NCI-H748 treated with DMSO at 0.1 percent for 48 hours (cell line): ENCODE data around the gene CLSTN3.
"Not testable (repeated sequence)": the region's sequence is repeated elsewhere in the genome, so short reads cannot be mapped to it uniquely, and the experiment has no call there.

Experiments used
- DNase-seq: peaks from one replicate; lab custom pipeline; 2025; lab: John Stamatoyannopoulos, UW

Gene CLSTN3

DNA sequence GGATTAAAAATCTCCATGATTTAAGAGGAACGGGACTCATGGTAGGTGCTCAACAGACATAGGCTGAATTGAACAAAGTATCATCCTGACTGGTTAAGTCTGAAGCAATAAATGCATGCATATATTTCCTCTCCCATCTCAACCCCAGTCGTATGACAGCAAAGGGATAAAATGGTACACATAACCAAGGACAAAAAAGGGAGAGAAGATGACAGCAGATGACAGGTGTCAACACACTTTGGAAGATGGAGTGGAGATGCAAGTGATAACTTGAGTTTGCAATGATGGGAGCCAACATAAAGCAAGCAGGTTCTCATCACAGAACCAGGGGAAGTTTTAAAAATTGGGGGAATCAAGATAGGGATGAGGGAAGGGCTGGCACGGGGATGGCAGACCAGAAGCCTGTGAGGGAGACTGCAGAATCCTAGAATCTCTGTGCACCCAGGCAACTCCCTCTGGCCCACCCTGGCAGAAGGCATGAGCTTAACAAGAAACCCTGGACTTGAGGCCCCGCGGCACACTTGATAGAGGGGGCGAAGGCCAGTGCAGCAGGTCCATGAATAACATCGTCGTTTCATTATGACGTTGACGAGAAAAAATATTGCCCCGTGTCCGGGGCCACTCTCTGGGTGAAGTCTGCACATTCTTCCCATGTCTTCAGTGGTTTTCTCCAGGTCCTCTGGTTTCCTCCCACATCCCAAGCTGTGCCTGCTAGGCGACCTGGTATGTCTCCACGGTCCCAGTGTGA lies 26.2 kb upstream of the CLSTN3 start:
- no peak for DNase-seq

GRCh38 chr12:7106082-7106481 lies 24.1 kb upstream of the CLSTN3 start:
- DNase-seq: no peak

GRCh38 chr12:7107181-7107580 lies 23.0 kb upstream of the CLSTN3 start:
- not testable (repeated sequence) for DNase-seq

DNA sequence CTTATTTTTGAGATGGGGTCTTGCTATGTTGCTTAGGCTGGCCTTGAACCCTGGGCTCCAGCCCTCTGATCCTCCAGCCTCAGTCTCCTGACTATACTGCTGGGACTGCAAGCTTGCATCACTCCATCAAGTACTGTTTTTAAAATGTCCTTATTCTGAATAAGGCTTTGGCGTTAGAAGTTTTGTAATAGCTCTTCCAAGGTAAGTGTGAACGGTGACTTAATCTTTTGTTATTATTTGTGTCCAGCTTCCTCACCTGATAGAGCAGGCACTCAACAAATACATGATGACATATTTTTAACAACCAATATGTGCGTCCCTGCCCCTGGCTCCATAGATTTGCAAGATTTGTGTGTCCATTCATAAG lies 22.6 kb upstream of the CLSTN3 start:
- no peak for DNase-seq

- peak; percentile 20 for DNase-seq
Observed at GRCh38 chr12:7108003-7108795, 22.0 kb upstream of the CLSTN3 start.

GRCh38 chr12:7108796-7109571 lies 21.2 kb upstream of the CLSTN3 start, which contains the start of gene C1RL:
C1RL (minus strand) TSS chr12:7109214; CDS start chr12:7109180, 34 bp downstream.
- DNase-seq: peak; percentile 50

DNA sequence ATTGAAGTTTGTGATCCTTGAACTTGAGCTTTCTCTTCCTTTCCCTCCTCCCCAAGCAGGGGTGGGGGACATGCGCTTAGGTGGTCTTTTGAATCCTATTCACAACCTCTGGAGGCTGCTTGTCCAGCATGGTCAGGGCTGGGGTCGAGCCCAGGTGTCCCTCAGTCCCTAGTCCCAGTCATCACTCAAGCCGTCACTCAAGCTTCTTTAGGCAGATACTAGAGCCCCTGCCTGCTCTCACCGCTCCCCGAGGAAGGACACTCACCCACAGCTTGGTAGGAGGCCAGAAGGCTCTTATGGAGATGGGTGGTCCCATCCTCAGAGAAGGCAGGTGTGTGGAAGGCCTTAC lies 20.6 kb upstream of the CLSTN3 start:
- no peak for DNase-seq

- no peak for DNase-seq
Observed at GRCh38 chr12:7110661-7111060, 19.5 kb upstream of the CLSTN3 start.

DNA sequence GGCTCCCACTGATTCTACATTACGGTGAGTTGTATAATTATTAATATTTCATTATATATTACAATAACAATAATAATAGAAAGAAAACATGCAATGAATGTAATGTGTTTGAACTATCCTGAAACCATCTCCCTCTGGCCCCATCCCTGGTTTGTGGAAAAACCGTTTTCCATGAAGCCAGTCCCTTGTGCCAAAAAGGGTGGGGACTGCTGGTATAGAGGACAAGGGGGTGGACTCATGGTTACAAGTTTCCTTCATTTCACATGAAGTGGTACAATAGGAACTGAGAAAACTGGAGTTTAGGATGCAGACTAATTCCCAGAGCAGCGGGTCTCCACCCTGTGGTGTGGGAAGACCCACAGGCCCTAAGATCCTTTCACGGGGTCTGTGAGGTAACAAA lies 18.1 kb upstream of the CLSTN3 start:
- DNase-seq: no peak

- peak; percentile 2 for DNase-seq
Observed at GRCh38 chr12:7113389-7113871, 16.7 kb upstream of the CLSTN3 start.

- DNase-seq: no peak
Observed at GRCh38 chr12:7114008-7114407, 16.2 kb upstream of the CLSTN3 start.

DNA sequence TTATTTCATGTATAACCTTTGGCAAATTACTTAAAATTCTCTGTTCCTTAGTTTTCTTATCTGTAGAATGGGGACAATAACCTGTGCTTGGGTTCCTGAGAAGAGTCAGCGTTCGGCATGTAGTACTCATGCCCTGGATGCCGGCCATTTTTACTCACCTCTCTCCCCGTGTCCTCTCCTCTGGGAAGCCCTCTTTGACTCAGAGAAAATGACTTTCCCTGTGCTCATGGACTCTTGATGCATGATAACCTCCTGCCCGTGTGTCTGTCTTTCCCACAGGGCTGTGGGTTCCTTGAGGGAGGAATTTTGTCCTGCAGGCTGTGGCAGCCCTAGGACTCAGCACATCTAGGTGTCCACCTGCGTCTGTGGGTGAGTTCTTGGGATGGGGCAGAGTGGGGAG lies 15.3 kb upstream of the CLSTN3 start:
- no peak for DNase-seq

DNA sequence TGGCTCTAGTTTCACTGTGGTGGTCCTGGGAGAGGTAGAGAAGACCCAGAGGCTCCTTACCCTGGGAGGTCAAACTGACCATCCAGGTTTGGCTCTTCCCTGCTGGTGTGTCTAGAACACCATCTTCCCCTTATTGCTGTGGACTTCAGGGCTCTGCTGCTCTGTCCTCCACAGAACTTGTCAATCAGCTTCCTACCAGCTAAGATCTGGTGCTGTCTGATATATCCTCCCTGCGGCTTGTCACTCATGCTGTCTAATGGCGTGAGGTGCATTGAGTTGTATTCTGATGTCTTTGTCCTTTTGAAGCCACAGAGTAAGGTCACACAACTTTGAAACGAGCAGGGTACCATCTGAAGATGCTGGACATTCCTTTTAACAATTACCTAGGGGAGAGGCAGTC lies 14.0 kb upstream of the CLSTN3 start:
- DNase-seq: no peak

DNA sequence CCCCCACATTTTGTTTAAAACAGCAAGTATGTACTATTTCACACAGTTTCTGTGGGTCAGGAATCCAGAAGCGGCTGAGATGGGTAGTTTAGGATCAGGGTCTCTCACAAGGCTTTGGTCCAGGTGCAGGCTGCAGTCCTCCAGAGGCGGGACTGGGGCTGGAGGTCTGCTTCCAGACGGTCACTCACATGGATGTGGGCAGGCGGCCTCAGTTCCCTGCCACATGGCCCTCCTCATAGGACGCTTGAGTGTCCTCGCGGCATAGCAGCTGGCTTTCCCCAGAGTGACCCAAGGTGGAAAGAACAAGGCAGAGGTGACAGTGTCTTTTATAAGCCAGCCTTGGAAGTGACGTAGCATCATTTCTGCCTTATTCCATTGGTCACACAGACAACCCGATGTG lies 13.3 kb upstream of the CLSTN3 start:
- no peak for DNase-seq

GRCh38 chr12:7117670-7118069 lies 12.5 kb upstream of the CLSTN3 start:
- DNase-seq: no peak

- DNase-seq: no peak
Observed at GRCh38 chr12:7118881-7119280, 11.3 kb upstream of the CLSTN3 start.

- DNase-seq: no peak
Observed at GRCh38 chr12:7120166-7120565, 10.0 kb upstream of the CLSTN3 start.

DNA sequence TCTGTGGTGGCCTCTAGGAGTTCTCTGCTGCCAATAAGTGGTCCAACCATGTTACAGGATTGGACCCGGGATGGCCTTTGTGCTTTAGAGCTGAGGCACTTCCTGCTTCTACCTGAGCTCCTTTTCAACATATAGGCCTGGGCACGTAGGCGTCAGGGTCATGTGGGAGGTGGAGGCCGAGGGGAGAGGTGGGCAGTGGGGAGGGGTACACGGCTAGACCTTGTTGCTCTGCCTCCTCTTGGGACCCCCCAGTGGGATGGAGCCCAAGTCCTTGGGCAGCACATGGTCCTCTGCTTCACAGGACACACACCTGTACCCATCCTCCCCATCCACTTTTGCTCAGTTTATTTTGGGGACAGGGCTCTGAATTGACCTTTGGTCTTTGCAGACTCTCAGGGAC lies 8.8 kb upstream of the CLSTN3 start:
- DNase-seq: no peak

GRCh38 chr12:7122811-7123769 lies 7.1 kb upstream of the CLSTN3 start:
- DNase-seq: no peak

GRCh38 chr12:7123806-7124522 lies 6.2 kb upstream of the CLSTN3 start:
- DNase-seq: no peak
